GM21529 (cell line): Measurements from ENCODE around the gene CERS1.

ENCODE experiments used
- ATAC-seq: cut with Tn5 transposase; IDR thresholded peaks from one replicate; pipeline ENCODE4 v1.9.1; 2021; ENCODE audit not compliant: unreplicated experiment

Gene CERS1, protein sequence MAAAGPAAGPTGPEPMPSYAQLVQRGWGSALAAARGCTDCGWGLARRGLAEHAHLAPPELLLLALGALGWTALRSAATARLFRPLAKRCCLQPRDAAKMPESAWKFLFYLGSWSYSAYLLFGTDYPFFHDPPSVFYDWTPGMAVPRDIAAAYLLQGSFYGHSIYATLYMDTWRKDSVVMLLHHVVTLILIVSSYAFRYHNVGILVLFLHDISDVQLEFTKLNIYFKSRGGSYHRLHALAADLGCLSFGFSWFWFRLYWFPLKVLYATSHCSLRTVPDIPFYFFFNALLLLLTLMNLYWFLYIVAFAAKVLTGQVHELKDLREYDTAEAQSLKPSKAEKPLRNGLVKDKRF

DNA sequence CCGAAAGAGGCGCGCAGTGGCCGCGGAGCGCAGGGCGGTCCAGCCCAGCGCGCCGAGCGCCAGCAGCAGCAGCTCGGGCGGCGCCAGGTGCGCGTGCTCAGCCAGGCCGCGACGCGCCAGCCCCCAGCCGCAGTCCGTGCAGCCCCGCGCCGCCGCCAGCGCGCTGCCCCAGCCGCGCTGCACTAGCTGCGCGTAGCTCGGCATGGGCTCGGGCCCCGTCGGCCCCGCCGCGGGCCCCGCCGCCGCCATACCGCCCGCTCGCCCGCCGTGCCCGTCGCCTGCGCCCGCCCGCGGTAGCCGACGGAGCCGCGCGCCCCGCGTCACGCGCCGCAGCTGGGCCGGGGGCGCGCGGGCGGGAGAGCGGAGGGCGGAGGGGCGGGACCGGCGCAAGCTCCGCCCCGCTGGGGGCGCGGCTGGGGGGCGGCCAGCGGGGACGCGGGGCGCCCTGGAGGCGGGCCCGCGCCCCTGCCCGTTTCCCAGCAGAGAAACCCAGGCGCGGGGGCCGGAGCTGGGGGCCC is at the start of gene CERS1:
Gene CERS1 (minus strand): TSS at position 335 of the 518 bp plus-strand sequence. CDS start 86 bp downstream, at position 249.
- ATAC-seq: no peak

DNA sequence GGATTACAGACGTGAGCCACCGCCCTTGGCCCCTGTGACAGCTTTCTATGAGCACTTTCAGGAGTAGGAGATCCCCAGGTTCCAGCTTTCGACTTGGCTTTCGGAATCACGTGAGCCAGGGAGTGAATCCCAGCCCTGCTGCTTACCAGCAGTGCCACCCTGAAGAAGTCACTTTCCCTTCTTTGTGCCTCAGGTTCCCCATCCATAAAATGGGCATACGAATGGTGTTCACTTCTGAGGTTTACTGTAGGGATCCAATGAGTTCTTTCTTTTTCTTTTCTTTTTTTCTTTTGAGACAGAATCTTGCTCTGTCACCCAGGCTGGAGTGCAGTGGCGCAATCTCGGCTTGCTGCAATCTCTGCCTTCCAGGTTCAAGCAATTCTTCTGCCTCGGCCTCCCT is 49.3 kb upstream of the CERS1 start:
- ATAC-seq: no peak

DNA sequence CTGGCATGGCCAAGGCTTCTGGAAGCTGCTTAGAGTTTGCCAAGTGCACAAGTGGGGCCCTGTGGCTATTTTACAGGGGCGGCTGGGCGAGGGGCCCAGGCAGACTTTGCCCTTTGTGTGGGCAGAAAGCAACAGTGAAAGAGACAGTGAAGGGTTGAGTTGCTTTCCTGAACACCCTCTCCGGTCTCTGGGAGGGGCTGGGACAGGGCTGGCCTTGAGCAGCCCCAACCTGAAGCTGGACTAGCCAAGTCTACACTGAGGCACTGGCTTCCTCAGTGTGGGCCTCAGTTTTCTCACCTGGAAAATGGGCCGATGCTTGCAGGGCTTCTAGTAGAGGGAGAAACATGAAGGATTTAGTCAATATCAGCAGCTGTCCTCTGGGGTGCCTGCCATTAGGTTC is 47.5 kb upstream of the CERS1 start:
- no peak for ATAC-seq

DNA sequence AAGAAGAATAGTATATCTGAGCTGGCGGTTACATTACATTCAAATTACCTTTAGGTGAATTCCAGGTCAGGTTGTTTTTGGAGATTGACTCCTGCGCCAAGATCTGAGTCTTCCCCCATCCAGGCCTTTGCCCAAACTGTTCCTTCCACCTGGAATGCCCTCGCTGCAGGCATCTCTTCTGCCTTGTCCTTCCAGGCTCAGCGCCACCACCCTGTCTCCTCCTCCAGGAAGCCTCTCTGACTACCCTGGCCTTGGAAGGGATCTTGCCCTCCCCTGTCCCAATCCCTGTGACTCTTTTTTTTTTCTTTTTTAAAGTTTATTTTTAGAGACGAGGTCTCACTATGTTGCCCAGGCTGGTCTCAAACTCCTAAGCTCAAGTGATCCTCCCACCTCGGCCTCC is 46.7 kb upstream of the CERS1 start:
- ATAC-seq: no peak

DNA sequence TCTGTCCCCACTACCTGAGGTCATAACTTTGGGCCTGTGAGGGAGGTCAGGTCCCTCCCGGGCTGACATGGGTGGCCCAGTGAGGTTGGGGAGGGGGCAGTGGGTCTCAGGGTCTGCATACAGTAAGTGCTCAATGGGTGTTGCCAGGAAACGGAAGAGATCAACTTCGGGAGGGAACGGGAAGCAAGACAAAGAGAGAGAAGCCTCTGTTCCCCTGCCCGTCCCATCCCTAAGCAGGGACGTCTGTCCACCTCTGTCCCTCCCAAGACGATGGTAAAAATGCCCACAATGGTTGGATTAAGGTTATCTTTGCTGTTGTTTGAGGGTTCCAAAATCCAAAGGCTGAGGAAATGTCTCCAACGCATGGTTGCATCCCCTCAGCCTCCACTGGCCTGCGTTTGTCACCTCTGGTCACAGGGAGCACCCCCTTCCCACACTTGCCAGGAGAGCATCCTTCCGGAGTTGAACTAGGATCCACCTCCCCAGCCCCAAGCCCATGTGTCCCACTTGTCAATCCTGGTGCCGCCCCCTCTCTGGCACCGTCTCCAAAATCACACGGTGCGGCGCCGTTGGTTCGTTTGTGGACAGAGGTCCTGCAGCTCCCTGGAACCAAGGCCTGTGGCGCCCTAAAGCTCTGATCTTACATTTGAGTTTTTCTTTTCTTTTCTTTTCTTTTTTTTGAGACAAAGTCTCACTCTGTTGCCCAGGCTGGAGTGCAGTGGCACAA is 45.8 kb upstream of the CERS1 start:
- no peak for ATAC-seq

DNA sequence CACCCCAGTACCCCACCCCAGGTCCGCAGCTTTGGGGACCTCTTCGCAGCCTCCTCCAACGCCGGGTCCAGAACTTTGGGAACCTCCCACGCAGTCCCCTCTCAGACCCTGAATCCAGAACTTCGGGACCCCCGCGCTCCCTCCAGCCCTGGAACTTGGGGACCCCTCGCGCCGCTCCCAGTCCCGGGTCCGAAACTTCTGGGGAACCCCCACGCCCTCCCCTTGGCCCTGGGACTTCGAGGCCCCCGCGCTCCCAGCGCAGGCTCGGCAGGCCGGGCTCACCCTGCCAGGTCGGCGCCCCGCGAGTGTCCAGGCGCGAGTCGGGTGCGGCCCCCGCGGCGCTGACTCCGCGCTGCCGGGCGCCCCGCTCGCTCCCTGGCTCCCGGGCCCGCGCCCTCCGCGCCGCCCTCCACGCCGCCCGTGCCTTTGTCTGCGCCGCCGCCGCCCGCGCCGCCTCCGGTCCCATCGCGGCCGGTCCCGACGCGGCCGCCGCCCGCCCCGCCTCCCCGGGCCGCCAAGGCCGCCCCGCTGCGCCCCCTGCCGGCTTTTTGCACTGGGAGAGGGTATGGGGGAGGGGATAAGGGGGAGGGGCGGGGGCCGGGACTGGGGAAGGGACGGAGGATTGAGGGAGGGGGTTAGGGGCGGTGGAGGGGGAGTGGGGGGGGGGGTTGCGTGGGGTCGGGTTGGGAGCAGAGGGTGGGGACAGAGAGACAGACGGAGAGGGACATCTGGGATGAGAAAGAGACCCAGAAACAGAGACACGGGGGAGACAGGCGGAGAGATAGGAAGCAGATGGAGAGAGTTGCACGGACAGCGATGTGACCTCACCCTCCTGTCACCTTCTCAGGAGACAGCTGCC is 45.0 kb upstream of the CERS1 start, which contains the start of gene HOMER3:
Gene HOMER3 (minus strand): TSS at position 449 of the 859 bp plus-strand sequence. CDS start 2,235 bp downstream, outside the sequence.
- ATAC-seq: no peak

DNA sequence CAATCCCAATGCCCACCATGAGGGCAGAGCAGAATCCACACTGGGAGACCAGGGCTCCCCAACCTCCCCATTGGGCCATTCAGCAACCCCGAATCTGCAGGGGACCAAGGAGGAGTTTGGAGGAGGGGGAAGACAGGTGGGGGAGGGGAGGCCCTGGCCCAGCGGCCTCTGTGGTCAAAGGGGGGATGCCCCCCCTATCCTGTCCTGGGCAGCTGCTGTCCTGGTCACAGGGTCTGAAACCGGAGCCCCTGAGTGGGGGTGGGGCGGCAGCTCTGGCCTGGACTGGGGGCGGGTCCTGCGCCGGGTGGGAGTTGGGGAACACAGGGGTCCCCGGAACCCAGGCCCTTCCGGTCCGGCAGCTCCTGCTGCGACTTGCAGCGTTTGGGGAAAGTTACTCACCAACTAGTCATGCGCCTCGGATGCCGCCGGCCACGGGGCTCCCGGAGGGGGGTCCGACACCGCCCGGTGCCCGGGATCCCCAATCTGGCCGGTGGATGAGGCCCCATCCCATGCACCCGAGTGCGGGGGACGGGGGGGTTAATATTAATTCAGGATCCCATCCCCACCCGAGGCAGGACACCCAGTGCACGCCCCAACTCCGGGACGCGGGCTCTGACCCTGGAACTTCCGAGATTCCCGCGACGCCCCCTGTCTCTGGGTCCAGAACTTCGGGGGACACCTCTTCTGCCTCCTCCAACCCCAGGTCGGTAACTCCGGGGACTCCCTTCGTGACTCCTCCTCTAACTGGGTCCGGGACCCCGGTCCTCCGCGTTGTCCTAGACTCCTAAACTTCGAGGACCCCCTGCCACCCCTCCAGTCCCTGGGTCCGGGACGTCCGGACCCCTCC is 44.2 kb upstream of the CERS1 start:
- no peak for ATAC-seq

DNA sequence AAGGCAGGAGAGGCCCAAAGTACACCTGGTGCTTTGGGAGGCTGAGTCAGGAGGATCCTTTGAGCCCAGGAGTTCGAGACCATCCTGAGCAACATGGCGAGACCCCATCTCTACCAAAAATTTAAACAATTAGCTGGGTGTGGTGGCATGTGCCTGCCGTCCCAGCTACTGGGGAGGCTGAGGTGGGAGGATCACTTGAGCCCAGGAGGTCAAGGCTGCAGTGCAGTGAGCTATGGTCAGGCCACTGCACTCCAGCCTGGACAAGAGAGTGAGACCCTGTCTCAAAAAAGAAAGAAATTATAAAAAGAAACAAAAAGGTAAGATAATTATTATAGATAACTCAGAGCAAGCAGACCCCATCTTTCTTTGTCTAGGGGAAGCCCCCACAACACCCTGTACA is 43.2 kb upstream of the CERS1 start:
- ATAC-seq: no peak

DNA sequence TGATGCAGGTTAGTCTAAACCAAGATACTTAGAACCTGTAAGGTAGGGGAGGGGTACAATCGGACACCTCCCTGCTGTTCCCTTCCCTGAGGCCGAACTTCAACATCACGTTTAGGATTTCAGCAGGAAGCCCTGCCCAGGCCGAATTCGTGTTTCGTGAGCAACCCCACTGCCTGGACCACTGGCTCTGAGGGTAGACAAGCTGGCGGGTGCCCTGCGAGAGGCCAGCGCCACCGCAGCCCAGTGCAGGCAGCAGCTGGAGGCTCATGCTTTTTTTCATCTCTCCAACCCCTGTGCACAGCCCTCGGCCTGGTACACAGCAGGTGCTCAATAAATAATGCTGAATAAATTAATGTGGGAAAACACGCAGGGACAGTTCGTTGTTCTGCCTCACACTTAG is 37.3 kb upstream of the CERS1 start:
- no peak for ATAC-seq

DNA sequence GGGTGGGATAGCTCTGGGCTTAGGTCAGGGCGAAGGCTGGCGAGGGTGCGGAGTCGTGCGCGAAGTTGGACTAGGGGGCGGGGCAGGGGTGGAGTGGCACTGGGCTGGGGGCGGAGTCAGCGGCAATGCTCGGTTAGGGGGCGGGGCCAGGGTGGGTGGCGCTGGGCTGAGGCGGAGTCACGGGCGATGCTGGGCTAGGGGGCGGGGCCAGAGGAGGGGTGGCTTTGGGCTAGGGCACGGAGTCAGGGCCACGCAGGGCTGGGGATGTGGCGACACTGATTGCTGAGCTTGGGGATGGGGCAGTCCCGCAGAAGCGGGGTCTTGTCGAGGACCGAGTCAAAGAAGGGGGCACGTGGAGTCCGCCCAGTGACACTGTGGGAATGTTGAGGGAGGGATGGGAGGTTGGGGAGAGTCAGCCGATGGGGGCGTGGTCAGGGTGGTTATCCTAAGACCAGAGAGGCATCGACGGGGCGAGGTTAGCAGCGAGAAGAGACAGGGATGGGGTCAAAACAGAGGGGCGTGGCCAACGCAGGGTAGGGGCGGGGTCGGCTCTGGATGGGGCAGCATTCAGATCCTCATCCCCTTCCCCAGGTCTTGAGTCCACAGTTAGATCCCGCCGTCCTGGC is 36.4 kb upstream of the CERS1 start:
- ATAC-seq: no peak

DNA sequence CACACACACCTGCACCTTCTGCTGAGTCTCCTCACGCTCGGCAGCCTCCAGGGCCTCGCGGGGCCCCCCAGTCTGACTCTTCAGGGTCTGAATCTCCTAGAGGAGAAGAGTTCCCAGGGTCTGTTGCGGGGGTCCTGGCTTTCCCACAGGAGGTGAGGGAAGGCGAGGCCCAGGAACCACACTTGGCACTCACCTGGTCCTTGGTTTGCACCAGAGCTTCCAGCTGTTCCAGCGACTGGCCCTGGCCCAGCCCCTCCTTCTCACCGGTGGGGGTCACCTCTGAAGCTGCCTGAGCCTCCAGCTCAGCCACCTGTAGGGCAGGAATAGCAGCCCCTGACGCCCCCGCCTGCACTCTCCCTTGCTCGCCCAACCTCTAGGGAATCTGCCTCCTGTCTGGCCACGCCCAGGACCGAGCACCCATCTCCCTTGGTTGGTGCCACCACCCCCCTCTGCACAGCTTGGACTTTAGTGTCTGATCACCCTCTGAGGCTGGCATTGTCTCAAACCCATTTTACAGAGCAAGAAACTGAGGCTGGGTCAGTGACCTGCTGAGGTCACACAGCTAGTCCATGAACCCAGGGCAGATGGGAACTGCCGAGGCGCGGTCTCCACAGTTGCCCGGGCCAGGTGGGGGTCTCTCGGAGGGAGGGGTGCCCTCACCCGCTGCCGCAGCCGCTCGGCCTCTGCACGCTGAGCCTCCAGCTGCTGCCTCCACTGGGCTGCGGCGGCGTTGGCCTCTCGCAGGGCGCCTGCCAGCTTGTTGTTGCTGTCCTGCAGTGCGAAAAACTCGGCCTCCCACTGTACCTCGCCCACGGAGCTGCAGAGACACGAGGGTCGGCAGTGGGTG is 35.6 kb upstream of the CERS1 start:
- ATAC-seq: no peak

DNA sequence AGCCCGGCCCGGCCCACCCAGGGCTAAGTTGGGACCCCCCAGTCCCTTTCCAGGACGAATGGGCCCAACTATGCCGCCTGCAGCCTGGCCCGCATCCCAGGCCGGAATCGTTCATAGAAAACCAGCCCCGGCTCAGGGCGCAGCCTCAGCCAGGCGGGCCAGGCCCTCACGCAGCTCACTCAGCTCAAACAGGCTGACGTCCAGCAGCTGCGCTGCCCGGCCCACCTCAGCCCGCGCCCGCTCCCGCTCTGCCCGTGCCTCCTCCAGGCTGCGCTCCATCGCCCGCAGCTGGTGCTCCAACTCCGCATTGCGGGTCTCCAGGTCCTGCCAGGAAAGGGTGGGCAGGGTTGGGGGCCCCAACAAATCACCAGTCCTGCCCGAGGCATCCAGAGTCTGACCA is 33.4 kb upstream of the CERS1 start:
- ATAC-seq: no peak

DNA sequence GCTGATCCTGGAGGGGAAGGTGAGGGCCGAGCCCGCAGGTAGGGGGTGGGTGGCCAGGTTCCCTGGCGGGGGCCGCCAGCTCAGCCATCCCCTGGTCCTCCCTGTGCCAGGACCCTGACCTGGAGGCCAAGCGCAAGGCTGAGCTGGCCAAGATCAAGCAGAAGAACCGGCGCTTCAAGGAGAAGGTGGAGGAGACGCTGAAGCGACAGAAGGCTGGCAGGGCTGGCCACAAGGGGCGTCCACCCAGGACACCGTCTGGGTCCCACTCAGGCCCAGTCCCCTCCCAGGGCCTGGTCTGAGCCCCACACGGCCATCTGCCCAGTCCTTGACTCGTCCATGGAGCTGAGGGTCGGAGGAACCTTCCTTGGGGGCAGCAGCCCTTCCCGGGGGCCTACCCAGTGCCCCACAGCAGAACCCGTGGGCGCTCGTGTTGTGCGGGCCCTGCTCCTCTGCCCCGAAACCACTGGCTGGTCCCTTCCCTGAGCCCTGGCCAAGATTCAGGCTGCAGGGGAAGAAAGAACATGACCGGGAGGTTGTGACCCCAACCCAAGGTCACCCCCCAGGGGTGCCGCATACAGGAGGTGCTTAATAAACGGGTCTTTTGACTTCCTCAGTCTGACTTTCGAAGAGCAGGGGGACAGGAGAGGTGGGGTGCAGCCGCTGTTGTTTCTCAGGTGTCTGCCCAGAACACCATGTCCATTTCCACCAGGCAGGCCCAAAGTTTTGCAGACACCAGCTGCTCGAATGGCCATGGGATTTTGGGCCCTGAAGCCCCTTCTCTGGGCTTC is 32.3 kb upstream of the CERS1 start:
- no peak for ATAC-seq

DNA sequence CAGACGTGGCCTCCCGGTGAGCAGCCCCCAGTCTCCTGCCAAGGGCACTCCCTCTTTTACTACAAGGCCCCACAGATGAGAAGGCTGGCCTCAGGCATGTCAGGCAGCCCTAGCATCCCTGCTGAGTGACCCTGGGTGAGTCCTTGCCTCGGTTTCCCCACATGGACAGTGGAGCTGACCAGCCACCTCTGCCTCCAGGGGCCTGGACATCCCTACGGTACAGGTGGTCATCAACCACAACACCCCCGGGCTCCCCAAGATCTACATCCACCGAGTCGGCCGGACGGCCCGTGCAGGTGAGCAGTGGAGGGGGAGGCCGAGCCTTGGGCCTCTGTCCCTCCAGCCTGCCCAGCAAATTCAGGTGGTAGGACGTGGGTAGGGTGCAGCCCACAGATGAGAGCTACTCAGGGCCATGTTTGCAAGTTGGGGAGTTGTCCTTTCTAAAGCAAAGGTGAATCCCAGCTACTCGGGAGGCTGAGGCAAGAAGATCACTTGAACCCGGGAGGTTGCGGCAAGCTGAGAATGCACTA is 28.8 kb upstream of the CERS1 start:
- ATAC-seq: no peak

DNA sequence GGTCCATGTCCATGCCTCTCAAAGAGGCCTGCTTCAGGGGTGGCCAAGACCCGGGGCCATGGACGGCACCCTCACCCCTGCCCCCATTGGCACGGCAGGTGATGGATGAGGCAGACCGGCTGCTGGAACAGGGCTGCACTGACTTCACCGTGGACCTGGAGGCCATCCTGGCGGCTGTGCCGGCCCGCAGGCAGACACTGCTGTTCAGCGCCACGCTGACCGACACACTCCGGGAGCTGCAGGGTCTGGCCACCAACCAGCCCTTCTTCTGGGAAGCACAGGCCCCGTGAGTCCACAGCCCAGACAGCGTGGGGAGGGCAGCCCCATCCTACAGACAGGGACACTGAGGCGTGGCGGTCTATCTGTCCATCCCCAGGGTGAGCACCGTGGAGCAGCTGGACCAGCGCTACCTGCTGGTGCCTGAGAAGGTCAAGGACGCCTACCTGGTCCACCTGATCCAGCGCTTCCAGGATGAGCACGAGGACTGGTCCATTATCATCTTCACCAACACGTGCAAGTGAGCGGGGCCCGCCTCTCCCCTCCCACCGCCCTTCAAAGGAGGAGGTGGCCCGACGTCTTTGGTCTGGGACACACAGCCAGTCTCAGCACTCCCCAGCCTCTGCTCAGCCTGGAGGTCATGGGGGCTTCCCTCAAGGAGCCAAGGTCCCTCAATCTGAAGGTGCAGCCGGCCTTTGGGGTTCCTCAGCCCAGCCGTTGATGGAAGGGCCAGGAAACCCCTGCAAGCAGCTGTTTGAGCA is 26.4 kb upstream of the CERS1 start:
- ATAC-seq: no peak

DNA sequence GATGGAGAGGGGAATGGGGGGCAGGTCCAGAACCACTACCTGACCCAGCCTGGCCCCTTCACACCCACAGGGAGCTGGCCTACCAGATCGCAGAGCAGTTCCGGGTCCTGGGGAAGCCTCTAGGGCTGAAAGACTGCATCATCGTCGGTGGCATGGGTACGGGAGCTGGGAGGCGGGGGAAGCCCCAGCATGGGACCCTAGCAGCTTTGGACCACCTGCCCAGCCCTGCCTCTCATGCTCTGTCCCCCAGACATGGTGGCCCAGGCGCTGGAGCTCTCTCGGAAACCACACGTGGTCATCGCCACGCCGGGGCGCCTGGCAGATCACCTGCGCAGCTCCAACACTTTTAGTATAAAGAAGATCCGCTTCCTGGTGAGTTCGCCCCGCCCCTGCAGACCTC is 25.6 kb upstream of the CERS1 start:
- ATAC-seq: no peak

DNA sequence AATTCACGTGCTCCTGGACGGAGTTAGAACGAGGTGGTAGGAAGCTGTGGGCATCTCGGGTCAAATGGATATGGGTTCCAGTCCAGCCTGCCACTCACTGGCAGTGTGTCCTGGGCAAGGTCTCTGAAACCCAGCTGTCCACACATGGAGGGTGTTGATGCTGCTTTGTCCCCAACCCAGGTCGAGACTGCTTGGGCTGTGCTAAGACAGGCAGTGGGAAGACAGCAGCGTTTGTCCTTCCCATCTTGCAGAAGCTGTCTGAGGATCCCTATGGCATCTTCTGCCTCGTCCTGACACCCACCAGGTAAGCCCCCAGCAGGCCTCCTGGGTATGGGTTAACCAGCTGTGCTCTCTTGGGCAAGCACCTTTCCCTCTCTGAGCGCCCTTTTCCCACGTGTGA is 24.4 kb upstream of the CERS1 start:
- ATAC-seq: no peak
